ENCODE measurements around the gene DHX15. TPM values are rescaled to one million over a fixed set of nuclear protein-coding genes. Genes with fewer than 3 reads are reported as not detected.

The DHX15 gene
- total RNA-seq, 1 donor from 2014 or later: 190 TPM

- Mint-ChIP-seq H3K9me3 (peaks cover 36% of the 10 kb centered on the region), H3K27me3 (ENCODE audit: low read depth) (no peaks in the 10 kb centered on the region), H3K27ac (no peak overlapping the region), H3K4me1 (peaks cover 1% of the 10 kb centered on the region), H3K4me3 (no peak overlapping the region), H3K36me3 (no peaks in the 10 kb centered on the region)
- no peak for DNase-seq (ENCODE audit: low spot score in 2 of 2, unreplicated experiment in 2 of 2)
- TF ChIP-seq CTCF (IDR thresholded peaks at IDR 0.05; ENCODE audit: unreplicated experiment): no peak
These were observed 37.9 kb upstream of the DHX15 start for GRCh38 chr4:24622146-24622834.

GRCh38 chr4:24615977-24616376, 31.6 kb upstream of the DHX15 start:
- peaks cover 1% of the 10 kb centered on the region for H3K27me3 Mint-ChIP-seq (ENCODE audit: low read depth)
- no peaks in the 10 kb centered on the region for H3K4me1 Mint-ChIP-seq
- DNase-seq (ENCODE audit: low spot score in 2 of 2, unreplicated experiment in 2 of 2): no peak
- no peak overlapping the region for H3K27ac Mint-ChIP-seq
- H3K4me3 Mint-ChIP-seq: no peak overlapping the region
- H3K36me3 Mint-ChIP-seq: no peaks in the 10 kb centered on the region
- peaks cover 27% of the 10 kb centered on the region for H3K9me3 Mint-ChIP-seq
- no peak for TF ChIP-seq CTCF (IDR thresholded peaks at IDR 0.05; ENCODE audit: unreplicated experiment)

GRCh38 chr4:24614881-24615280, 30.5 kb upstream of the DHX15 start:
- Mint-ChIP-seq H3K4me1 (no peaks in the 10 kb centered on the region), H3K9me3 (peaks cover 20% of the 10 kb centered on the region)

GRCh38 chr4:24613502-24613901, 29.1 kb upstream of the DHX15 start:
- H3K36me3 Mint-ChIP-seq: no peaks in the 10 kb centered on the region
- no peak for DNase-seq (ENCODE audit: low spot score in 2 of 2, unreplicated experiment in 2 of 2)
- H3K9me3 Mint-ChIP-seq: peaks cover 8% of the 10 kb centered on the region
- H3K27me3 Mint-ChIP-seq (ENCODE audit: low read depth): peaks cover 1% of the 10 kb centered on the region
- no peaks in the 10 kb centered on the region for H3K4me1 Mint-ChIP-seq
- TF ChIP-seq CTCF (IDR thresholded peaks at IDR 0.05; ENCODE audit: unreplicated experiment): no peak
- H3K4me3 Mint-ChIP-seq: no peak overlapping the region
- H3K27ac Mint-ChIP-seq: no peak overlapping the region

More at GRCh38 chr4:24614881-24615280, 30.5 kb upstream of the DHX15 start:
- Mint-ChIP-seq H3K27ac (no peak overlapping the region), H3K4me3 (no peak overlapping the region), H3K27me3 (ENCODE audit: low read depth) (peaks cover 1% of the 10 kb centered on the region), H3K36me3 (no peaks in the 10 kb centered on the region)
- TF ChIP-seq CTCF (IDR thresholded peaks at IDR 0.05; ENCODE audit: unreplicated experiment): no peak
- DNase-seq (ENCODE audit: low spot score in 2 of 2, unreplicated experiment in 2 of 2): no peak

GRCh38 chr4:24611575-24611974, 27.2 kb upstream of the DHX15 start:
- no peak overlapping the region for H3K27ac Mint-ChIP-seq
- no peak for DNase-seq (ENCODE audit: low spot score in 2 of 2, unreplicated experiment in 2 of 2)
- no peak for TF ChIP-seq CTCF (IDR thresholded peaks at IDR 0.05; ENCODE audit: unreplicated experiment)
- no peaks in the 10 kb centered on the region for H3K4me1 Mint-ChIP-seq
- no peak overlapping the region for H3K4me3 Mint-ChIP-seq
- H3K9me3 Mint-ChIP-seq: peaks cover 3% of the 10 kb centered on the region
- H3K36me3 Mint-ChIP-seq: no peaks in the 10 kb centered on the region
- H3K27me3 Mint-ChIP-seq (ENCODE audit: low read depth): peaks cover 1% of the 10 kb centered on the region
